GM23248 (cell line): ENCODE measurements around the gene SAMD14. TPM values are rescaled to one million over a fixed set of nuclear protein-coding genes. Genes with fewer than 3 reads are reported as not detected.

ENCODE experiments used
- DNase-seq: peaks from one replicate; pipeline ENCODE4 v3.0.0-alpha.2; 2015
- H2AFZ ChIP-seq: fragments of 200-600 bp; sonication (generic); 2 replicates; pipeline ENCODE4 v1.6.1; 2016; ENCODE audit warnings: antibody characterized with exemption
- H3F3A ChIP-seq: fragments of 200-600 bp; sonication (generic); 2 replicates; pipeline ENCODE4 v1.6.1; 2016; ENCODE audit warnings: mild to moderate bottlenecking, antibody characterized with exemption, mixed run types; ENCODE audit not compliant: insufficient read depth
- H3K27ac ChIP-seq: fragments of 200-600 bp; sonication (generic); 2 replicates; pipeline ENCODE4 v1.5.1; 2016; ENCODE audit warnings: mild to moderate bottlenecking
- H3K27me3 ChIP-seq: fragments of 200-600 bp; sonication (generic); replicated peaks from 2 replicates; pipeline ENCODE4 v1.6.1; 2016; ENCODE audit warnings: mild to moderate bottlenecking; ENCODE audit not compliant: insufficient read depth
- H3K36me3 ChIP-seq: fragments of 200-600 bp; sonication (generic); 2 replicates; pipeline ENCODE4 v1.6.1; 2016; ENCODE audit warnings: low read depth, mild to moderate bottlenecking
- H3K4me1 ChIP-seq: fragments of 200-600 bp; sonication (generic); 2 replicates; pipeline ENCODE4 v1.6.1; 2016; ENCODE audit warnings: mild to moderate bottlenecking; ENCODE audit not compliant: insufficient read depth
- H3K4me2 ChIP-seq: fragments of 200-600 bp; sonication (generic); one replicate; pipeline ENCODE4 v1.6.1; 2016; ENCODE audit warnings: mild to moderate bottlenecking; ENCODE audit not compliant: unreplicated experiment
- H3K4me3 ChIP-seq: fragments of 200-600 bp; sonication (generic); 2 replicates; pipeline ENCODE4 v1.5.1; 2016; ENCODE audit warnings: mild to moderate bottlenecking
- H3K79me2 ChIP-seq: fragments of 200-600 bp; sonication (generic); 2 replicates; pipeline ENCODE4 v1.6.1; 2016; ENCODE audit warnings: mild to moderate bottlenecking; ENCODE audit not compliant: insufficient read depth
- H3K9ac ChIP-seq: fragments of 200-600 bp; sonication (generic); 2 replicates; pipeline ENCODE4 v1.6.1; 2016; ENCODE audit warnings: mild to moderate bottlenecking
- H3K9me2 ChIP-seq: fragments of 200-600 bp; sonication (generic); 2 replicates; pipeline ENCODE4 v1.6.1; 2016; ENCODE audit warnings: mixed run types, mild to moderate bottlenecking, moderate library complexity; ENCODE audit not compliant: insufficient read depth
- H3K9me3 ChIP-seq: fragments of 200-600 bp; sonication (generic); one replicate; pipeline ENCODE4 v1.6.1; 2017; ENCODE audit warnings: low read depth
- H4K20me1 ChIP-seq: fragments of 200-600 bp; sonication (generic); 2 replicates; pipeline ENCODE4 v1.6.0; 2016; ENCODE audit not compliant: insufficient read depth
- EZH2 ChIP-seq: fragments of 200-600 bp; sonication (generic); IDR thresholded peaks from 2 replicates; pipeline ENCODE4 v1.6.1; 2018; ENCODE audit warnings: antibody characterized with exemption, mild to moderate bottlenecking; ENCODE audit not compliant: insufficient read depth, poor library complexity, severe bottlenecking
- EZH2phosphoT487 ChIP-seq: fragments of 200-600 bp; sonication (generic); IDR thresholded peaks from 2 replicates; pipeline ENCODE4 v1.6.1; 2018; ENCODE audit warnings: antibody characterized with exemption, moderate library complexity, mild to moderate bottlenecking, low read depth; ENCODE audit not compliant: insufficient read depth
- WGBS, 2 experiments: methylation state at CpG; one replicate each; pipeline ENCODE4 v1.1.6; 2015 to 2017; ENCODE audit warnings: low lambda C conversion rate in 2 of 2, low coverage in 1 of 2; ENCODE audit errors: missing lambda C conversion rate in 2 of 2; 5-methylcytosine and 5-hydroxymethylcytosine counted together
- in situ Hi-C: fragments of 300-500 bp; cut with MboI; formaldehyde crosslinking; loops from 2 replicates; pipeline ENCODE4 v1.15.0; 2020
- polyA plus RNA-seq: library from polyadenylated mRNA; unstranded; fragments of >200 nt; fragmentation: Nextera tagmentation; extraction: Ambion mirVana; gene quantifications from 2 replicates; pipeline ENCODE4 v1.2.1, GENCODE V29; 2016
- total RNA-seq: library from RNA; depleted of rRNA; stranded (reverse); fragments of >200 nt; shearing (Covaris generic); gene quantifications from 2 replicates; pipeline ENCODE4 v1.2.3, GENCODE V29; 2014

Gene SAMD14
- total and polyA plus RNA-seq, 2 experiments from 2014 or later: 1.3 to 3.0 TPM

DNA sequence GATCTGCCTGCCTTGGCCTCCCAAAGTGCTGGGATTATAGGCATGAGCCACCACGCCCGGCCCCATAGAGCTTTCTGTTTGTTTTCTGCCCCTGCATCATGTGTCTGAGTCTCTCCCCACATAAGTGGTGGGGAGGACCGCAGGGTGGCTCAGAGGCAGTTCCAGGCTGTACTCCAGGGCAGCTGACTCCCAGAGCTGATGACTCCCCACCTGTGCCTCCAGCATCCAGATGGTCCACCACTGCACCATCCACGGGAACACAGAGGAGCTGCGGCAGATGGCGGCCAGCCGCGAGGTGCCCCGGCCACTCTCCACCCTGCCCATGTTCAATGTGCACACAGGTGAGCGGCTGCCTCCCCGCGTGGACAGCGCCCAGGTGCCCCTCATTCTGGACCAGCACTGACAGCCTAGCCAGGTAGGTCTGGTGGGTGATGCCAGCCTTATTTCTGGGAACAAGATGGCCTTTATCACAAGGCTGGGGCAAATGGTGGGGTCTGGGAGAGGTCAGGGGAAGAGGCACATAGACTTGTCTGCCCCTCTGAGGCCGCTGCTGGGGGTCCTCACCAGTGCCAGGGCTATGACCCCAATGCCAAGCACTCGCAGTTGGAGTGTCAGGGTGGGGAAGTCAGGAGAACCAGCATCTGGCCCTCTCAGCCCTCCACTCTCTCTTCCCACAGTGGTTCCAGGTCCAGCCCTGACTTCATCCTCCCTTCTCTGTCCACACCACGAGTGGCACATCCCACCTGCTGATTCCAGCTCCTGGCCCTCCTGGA lies 45.3 kb upstream of the SAMD14 start:
- Histone ChIP-seq H3K9me3 (no peaks in the 10 kb centered on the region), H3K27me3 (no peaks in the 10 kb centered on the region), H3K4me2 (no peak overlapping the region), H3K27ac (peak overlapping the region; percentile 100), H3K36me3 (no peaks in the 10 kb centered on the region), H3K9me2 (no peaks in the 10 kb centered on the region), H3K4me3 (no peak overlapping the region), H3K79me2 (no peaks in the 10 kb centered on the region), H3K9ac (peak overlapping the region; percentile 100; the same call in 1 of the 2 replicates), H4K20me1 (no peaks in the 10 kb centered on the region), H3K4me1 (peaks cover 55% of the 10 kb centered on the region), H3F3A (peaks cover 53% of the 10 kb centered on the region), H2AFZ (no peak overlapping the region)
- DNase-seq: peak; percentile 53
- WGBS, 2 experiments: 87 to 89% methylated on average over 13 to 16 of the region's 16 CpGs
- in situ Hi-C loops: no loop called here
- no peak for TF ChIP-seq EZH2phosphoT487
- no peak for TF ChIP-seq EZH2

DNA sequence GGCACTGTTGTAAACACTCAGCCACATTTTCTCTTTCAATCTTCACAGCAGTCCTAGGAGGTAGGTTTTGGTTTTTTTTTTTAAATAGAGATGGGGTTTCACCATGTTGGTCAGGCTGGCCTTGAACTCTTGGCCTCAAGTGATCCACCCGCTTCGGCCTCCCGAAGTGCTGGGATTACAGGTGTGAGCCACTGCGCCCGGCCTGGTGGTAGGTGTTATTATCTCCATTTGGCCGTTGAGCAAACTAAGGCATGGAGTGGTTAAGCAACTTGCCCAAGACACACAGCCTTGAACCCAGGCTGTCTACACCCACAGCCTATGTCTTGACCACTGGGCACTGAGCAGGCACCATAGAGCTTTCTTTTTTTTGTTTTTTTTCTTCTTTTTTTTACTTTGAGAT lies 44.5 kb upstream of the SAMD14 start:
- Histone ChIP-seq H3K27me3 (no peaks in the 10 kb centered on the region), H3K9ac (peak overlapping the region; percentile 82), H3K9me3 (no peaks in the 10 kb centered on the region), H3F3A (peaks cover 50% of the 10 kb centered on the region), H3K4me1 (peaks cover 47% of the 10 kb centered on the region), H3K4me2 (no peak overlapping the region), H4K20me1 (no peaks in the 10 kb centered on the region), H3K4me3 (no peak overlapping the region), H3K36me3 (no peaks in the 10 kb centered on the region), H3K79me2 (no peaks in the 10 kb centered on the region), H3K9me2 (no peaks in the 10 kb centered on the region), H3K27ac (peak overlapping the region; percentile 100), H2AFZ (no peak overlapping the region)
- in situ Hi-C loops: loop anchor here (5.0 kb wide), 1 partner anchor 98 kb away; the partner anchor contains the start of gene TMEM92
- no peak for DNase-seq
- no peak for TF ChIP-seq EZH2
- TF ChIP-seq EZH2phosphoT487: no peak
- 78 to 82% methylated on average over 6 of the region's 6 CpGs for WGBS, 2 experiments

GRCh38 chr17:50173335-50173941 lies 43.5 kb upstream of the SAMD14 start:
- no peaks in the 10 kb centered on the region for H4K20me1 ChIP-seq
- peak overlapping the region; percentile 82 for H3K9ac ChIP-seq
- H3K27ac ChIP-seq: peak overlapping the region; percentile 100
- no peaks in the 10 kb centered on the region for H3K9me2 ChIP-seq
- H3K4me1 ChIP-seq: peaks cover 39% of the 10 kb centered on the region
- no peaks in the 10 kb centered on the region for H3K27me3 ChIP-seq
- WGBS, 2 experiments: 9 to 14% methylated on average over 10 of the region's 10 CpGs
- H3K4me3 ChIP-seq: no peak overlapping the region
- peak; percentile 96 for DNase-seq
- peak overlapping the region; percentile 71 for H3K4me2 ChIP-seq
- in situ Hi-C loops: loop anchor here (5.0 kb wide), 1 partner anchor 99 kb away; the partner anchor contains the start of gene TMEM92
- TF ChIP-seq EZH2 (no peak), EZH2phosphoT487 (no peak)
- H3K79me2 ChIP-seq: no peaks in the 10 kb centered on the region
- no peaks in the 10 kb centered on the region for H3K9me3 ChIP-seq
- H3K36me3 ChIP-seq: no peaks in the 10 kb centered on the region
- no peak overlapping the region for H2AFZ ChIP-seq
- peaks cover 43% of the 10 kb centered on the region for H3F3A ChIP-seq

- peak overlapping the region; percentile 71 for H3K4me2 ChIP-seq
- in situ Hi-C loops: loop anchor here (5.0 kb wide), 1 partner anchor 99 kb away; the partner anchor contains the start of gene TMEM92
Observed at GRCh38 chr17:50172936-50173334, 43.0 kb upstream of the SAMD14 start.

More at GRCh38 chr17:50172936-50173334, 43.0 kb upstream of the SAMD14 start:
- peaks cover 43% of the 10 kb centered on the region for H3F3A ChIP-seq
- H3K9me2 ChIP-seq: no peaks in the 10 kb centered on the region
- H3K36me3 ChIP-seq: no peaks in the 10 kb centered on the region
- no peak overlapping the region for H2AFZ ChIP-seq
- no peaks in the 10 kb centered on the region for H3K9me3 ChIP-seq
- no peak for DNase-seq
- peak overlapping the region; percentile 100 for H3K27ac ChIP-seq
- no peaks in the 10 kb centered on the region for H3K79me2 ChIP-seq
- 24 to 30% methylated on average over 6 of the region's 6 CpGs for WGBS, 2 experiments
- no peak for TF ChIP-seq EZH2
- no peak for TF ChIP-seq EZH2phosphoT487
- H3K9ac ChIP-seq: peak overlapping the region; percentile 82
- no peaks in the 10 kb centered on the region for H3K27me3 ChIP-seq
- no peaks in the 10 kb centered on the region for H4K20me1 ChIP-seq
- H3K4me1 ChIP-seq: peaks cover 35% of the 10 kb centered on the region
- no peak overlapping the region for H3K4me3 ChIP-seq
